GM19467 (cell line): Measurements from ENCODE around the gene HAUS1.

Source experiments
- ATAC-seq: cut with Tn5 transposase; IDR thresholded peaks from one replicate; pipeline ENCODE4 v1.9.1; 2021; ENCODE audit warnings: mild to moderate bottlenecking, moderate library complexity; ENCODE audit not compliant: unreplicated experiment

HAUS1 gene, protein sequence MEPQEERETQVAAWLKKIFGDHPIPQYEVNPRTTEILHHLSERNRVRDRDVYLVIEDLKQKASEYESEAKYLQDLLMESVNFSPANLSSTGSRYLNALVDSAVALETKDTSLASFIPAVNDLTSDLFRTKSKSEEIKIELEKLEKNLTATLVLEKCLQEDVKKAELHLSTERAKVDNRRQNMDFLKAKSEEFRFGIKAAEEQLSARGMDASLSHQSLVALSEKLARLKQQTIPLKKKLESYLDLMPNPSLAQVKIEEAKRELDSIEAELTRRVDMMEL

GRCh38 chr18:46104128-46104911 is at the start of gene HAUS1:
TSS of gene HAUS1 (plus strand) at chr18:46104385. CDS start at chr18:46104412, 27 bp downstream.
- peak; percentile 71 for ATAC-seq

GRCh38 chr18:46054956-46055837 is 49.0 kb upstream of the HAUS1 start:
- ATAC-seq, result no peak

GRCh38 chr18:46055838-46056230 is 48.4 kb upstream of the HAUS1 start:
- ATAC-seq, result no peak

DNA sequence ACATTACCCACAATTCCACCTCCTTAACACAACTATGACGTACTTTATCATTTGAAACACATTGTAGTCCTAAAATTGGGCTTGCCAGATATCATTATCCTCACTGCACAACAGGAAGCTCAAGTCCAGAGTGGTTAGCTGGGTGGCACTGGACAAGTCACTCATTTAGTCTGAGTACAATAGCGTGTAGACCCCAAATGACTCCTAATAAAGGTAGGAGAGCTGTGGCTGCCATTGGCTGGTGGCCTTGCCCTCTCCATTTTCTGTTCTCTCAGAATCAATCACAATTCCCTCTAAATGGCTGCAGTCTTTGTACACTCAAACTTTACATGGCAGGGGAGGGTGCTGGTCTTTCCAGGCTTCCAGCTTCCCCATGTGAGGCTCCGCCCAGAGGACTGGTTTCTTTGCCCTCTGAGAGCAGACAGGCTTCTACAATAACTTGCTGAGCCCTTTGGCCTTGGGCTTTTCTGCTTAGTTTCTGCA is 43.8 kb upstream of the HAUS1 start:
- no peak for ATAC-seq

DNA sequence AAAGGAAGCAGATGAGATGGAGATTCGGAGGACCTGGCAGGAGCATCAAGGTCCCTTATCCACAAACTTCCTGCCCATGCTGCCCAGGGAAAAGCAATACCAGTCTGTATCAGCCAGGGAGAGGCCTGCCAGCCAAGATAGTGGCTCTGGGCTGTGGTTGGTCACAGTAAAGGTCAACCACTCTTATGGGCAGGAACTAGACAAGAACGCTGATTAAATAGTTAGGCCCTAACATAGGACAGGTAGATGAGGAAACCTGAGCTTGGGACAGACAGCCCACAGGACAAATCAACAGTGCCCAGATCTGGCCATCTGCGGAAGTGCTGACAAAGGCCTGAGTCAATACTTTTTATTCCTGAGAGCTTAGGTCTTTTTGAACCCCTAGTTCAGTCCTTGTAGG is 42.8 kb upstream of the HAUS1 start:
- ATAC-seq, result no peak

GRCh38 chr18:46061796-46062195 is 42.4 kb upstream of the HAUS1 start:
- no peak for ATAC-seq

GRCh38 chr18:46062781-46063180 is 41.4 kb upstream of the HAUS1 start:
- no peak for ATAC-seq

GRCh38 chr18:46067438-46068007 is 36.7 kb upstream of the HAUS1 start:
- ATAC-seq, result no peak

DNA sequence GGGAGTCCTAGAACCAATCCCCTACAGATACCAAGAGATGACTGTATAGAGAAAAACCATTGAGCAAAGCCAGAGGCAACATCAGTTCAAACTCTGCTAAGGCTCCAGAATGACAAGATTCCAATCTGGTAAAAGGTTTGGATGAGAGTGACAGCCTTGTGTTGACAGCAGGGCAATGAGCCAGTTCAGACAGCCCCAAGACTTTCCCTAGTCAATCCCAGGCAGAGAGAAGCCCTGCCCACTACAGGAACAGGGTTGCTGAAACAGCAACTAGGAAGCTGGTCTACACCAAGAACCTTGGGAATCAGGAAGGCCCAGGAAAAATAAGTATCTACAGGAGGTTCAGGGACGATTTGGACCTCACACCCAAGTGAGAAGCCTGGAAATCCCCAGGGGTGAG is 35.4 kb upstream of the HAUS1 start:
- no peak for ATAC-seq

GRCh38 chr18:46069524-46069923 is 34.7 kb upstream of the HAUS1 start:
- no peak for ATAC-seq

DNA sequence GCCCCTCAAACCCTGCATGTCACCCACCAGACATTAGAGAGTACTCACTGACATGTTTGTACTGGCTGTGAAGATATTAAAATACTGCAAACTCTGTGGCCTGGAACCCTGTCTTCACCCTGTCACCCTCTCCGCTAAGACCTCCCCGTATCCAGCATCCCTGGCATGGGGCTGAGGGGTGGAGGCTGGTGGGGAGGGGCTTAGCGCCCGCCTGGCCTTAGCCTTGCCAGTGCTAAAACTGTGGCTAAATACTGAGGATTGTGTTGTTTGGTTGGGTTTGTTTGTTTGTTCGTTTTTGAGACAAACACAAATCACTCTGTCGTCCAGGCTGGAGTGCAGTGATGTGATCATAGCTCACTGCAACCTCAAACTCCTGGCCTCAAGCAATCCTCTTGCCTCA is 34.0 kb upstream of the HAUS1 start:
- ATAC-seq, result no peak

DNA sequence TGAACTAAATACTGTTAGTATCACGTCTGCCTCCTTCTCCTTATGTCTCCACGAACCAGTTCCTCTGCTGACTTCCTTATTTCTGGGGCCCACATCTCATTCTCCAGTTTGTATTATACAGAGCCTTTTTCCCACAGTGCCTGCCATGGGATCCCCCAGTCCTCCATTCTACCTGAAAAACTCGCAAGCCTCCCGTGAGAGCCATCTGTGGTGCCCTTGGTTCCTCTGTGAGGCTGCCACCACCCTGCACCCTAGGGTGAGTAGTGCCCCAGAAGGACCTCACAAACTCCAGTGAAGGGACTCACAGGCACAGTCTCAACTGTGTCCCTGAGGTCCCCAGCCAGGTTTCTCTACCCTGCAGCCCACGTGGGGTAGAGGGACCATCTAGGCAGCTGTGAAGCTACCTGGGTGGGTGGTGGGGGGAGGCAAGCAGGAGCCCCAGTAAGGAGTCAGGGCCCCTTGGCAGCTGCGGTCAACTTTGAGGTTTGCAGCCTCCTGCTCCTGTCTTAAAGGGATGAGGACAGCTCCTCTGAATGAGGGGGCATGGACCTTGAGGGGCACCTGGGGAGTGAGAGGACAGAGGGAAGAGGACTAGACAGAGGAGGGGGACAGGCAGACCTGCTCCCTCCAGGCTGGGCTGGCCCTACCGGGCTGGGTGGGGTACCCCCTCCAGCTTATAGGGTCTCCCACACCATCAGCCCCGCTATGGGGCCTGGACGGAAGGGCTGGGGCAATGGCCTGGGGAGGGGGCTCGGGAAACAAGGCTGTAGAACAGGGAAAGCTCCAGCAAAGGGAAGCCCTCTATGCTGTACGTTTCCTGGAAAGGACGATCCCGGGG is 33.2 kb upstream of the HAUS1 start:
- no peak for ATAC-seq

DNA sequence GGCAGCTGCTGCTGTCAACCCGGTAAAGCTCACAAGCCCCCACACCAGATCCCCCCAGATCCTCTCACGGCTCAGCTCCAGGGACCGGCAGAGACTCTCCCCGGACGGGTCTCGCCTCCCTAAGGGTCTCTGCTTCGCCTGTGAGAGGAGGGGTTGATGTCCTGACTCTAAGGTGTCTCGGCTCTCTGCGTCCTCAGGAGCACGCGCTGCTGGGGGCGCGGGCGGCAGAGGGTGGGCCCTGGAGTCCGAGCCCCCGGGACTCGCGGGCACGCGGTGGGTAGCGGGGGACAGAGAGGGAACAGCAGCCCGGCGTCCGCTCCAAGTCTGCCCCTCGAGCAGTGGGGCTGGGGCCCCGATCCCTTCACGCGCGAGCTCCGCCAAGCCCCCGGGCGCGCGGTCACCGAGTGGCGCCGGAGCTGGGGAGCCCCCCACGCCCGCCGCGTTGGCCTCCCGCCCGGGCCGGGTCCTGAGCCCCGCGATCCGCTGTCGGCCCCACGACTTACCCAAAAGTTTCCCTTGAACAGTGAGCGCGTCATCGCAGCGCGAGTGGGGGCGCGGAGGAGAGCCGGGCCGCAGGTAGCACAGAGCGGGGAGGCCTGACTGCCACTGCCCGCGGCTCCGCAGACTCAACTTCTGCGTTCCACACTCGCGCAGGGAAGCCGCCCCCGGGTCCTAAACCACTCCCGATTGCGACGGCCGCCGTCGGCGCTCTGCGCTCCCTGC is 32.4 kb upstream of the HAUS1 start, which contains the start of gene PSTPIP2:
PSTPIP2 (minus strand) TSS at position 608 of the 723 bp plus-strand sequence; CDS start at position 536, 72 bp downstream.
- peak; percentile 45 for ATAC-seq

DNA sequence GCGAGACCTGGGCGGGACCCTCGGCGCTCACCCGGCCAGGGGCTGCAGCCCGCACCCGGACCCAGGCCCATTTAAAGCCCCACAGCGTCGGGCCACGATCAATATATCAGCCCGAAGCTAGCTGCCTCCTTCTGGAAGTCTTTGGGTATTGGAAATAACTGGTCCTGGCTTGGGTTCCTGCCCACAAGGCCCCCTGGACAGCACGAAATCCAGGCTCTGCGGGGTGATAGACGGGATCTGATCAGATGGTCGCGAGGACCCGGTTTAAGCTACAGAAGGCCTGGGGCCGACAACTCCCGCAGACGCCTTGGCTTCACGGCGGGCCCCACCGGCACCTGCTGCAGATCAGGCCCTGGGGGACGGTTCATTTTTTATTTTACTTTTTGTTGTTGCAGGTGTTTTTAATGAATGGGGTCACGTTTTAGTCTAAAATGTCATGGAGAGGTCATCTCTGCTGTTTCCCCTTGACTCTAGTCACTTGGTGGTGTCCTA is 31.8 kb upstream of the HAUS1 start:
- ATAC-seq, result no peak

- no peak for ATAC-seq
Measured at GRCh38 chr18:46072959-46073358, 31.2 kb upstream of the HAUS1 start.

DNA sequence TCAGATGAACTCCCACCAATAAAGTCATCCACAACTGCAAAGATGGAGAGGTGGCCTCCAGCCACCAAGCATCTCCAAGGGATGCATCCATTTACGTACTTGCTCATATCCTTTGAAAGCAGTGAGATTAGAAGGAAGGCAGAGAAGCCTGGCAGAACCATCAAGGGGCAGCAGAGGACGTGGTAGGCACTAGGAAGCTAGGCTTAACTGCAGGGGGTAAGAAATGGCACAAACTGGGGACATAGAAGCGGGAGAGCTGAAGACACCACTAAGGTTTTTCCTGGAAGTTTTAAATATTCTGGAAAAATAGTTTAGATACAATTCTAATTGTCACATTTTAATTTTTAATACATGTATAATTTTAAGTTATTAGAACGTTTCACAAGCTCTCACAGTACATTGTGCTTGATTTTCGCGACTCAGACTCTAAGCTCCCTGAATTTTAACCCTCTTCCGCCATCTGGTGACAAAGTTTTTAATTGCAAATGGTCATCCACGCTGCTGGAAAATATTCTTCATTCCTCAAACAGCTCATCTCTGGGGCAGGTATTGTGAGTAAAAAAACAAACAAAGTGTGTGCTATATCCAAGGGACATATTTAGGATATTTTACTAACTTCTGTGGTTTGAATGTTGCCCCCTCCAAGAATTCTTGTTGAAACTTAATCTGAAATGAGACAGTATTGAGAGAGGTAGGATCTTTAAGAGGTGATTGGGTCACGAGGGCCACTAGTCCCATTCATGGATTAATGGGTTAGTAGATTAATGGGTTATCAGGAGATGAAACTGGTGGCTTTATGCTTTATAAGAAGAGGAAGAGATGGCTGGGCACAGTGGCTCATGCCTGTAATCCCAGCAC is 30.5 kb upstream of the HAUS1 start:
- no peak for ATAC-seq

- no peak for ATAC-seq
Measured at GRCh38 chr18:46079336-46079735, 24.8 kb upstream of the HAUS1 start.

- no peak for ATAC-seq
Measured at GRCh38 chr18:46080156-46080555, 24.0 kb upstream of the HAUS1 start.
